VCaP (cell line): Measurements from ENCODE around the gene LAMA3.
A peak's percentile ranks its signal among the peaks of the same experiment; 100 is the strongest.

Experiments
- H3K27ac ChIP-seq: fragments of 450-650 bp; 2 replicates; pipeline ENCODE4 v1.5.1; 2017
- CTCF ChIP-seq: fragments of 450-650 bp; conservative IDR thresholded peaks from 2 replicates; pipeline ENCODE4 v1.5.1; 2017; ENCODE audit warnings: mild to moderate bottlenecking, moderate library complexity

The LAMA3 gene

GRCh38 chr18:23956483-23956882, 267.2 kb downstream of the LAMA3 start:
- H3K27ac ChIP-seq = peak overlapping the region; percentile 79
- peak; percentile 65 for TF ChIP-seq CTCF

DNA sequence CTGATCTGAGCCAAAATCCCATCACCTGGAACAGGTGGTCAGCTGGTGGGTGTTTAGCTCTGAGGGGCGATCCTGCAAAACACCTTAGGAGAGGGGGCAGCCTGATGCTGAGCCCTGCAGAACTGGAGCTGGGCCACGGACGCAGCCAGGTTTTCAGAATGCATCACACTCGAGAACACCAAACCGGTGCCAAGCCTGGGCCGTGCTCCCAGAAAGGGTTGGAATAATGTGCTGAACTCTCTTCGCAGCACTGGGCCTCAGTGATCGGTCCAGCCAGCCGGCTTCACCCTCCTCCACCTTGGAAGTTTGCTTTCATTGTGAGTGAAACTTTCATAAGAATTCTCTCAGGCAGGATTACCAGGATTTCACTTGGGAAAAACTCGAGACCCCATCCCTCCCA, 268.8 kb downstream of the LAMA3 start:
- peak overlapping the region; percentile 79; the same call in 1 of the 2 replicates for H3K27ac ChIP-seq
- TF ChIP-seq CTCF = no peak

DNA sequence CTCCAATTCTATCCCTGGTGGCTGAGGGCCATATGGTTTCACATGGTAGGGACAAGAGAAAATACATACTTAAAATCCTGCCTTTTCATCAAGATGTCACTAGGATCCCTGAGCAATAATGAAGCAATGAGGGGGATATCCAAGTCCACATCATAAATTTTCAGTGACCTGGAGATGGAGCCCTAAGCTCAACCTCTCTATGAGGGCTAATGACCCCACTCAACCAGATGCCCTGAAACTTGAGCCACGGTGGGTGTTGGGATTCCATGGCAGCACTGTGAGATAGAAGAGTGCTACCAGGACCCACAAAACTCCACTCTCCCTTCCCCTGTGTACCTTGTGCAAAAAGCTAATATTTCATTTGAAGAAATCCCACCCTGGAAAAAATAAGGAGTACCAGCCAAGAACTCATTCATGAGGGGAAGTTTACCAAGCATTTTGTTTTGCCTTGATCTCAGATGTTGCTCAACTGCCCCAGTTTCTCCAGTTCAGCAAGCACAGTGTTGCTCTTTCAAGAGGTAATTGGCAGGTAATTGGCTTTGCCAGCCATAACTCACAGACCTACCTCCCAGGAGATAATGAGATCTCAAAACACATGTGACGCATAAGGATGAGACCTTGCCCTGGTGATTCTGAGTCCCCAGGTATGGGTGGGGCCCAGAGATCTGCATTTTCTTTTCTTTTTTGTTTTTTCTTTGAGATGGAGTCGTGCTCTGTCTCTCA, 274.4 kb downstream of the LAMA3 start:
- TF ChIP-seq CTCF = no peak
- peak overlapping the region; percentile 79; the same call in 1 of the 2 replicates for H3K27ac ChIP-seq

- peak overlapping the region; percentile 79 for H3K27ac ChIP-seq
- no peak for TF ChIP-seq CTCF
These were observed 275.3 kb downstream of the LAMA3 start for GRCh38 chr18:23964282-23965238.

GRCh38 chr18:23966909-23967308, 277.7 kb downstream of the LAMA3 start:
- TF ChIP-seq CTCF = no peak
- peak overlapping the region; percentile 79; the same call in 1 of the 2 replicates for H3K27ac ChIP-seq

- no peak for TF ChIP-seq CTCF
- no peak overlapping the region for H3K27ac ChIP-seq
These were observed 278.3 kb downstream of the LAMA3 start for GRCh38 chr18:23967321-23968089.
